ENCODE measurements around the gene ADAMTS9. TPM values are rescaled to one million over a fixed set of nuclear protein-coding genes. Genes with fewer than 3 reads are reported as not detected.

The ADAMTS9 gene
- total RNA-seq, 1 experiment from 2014 or later: 0.46 TPM

DNA sequence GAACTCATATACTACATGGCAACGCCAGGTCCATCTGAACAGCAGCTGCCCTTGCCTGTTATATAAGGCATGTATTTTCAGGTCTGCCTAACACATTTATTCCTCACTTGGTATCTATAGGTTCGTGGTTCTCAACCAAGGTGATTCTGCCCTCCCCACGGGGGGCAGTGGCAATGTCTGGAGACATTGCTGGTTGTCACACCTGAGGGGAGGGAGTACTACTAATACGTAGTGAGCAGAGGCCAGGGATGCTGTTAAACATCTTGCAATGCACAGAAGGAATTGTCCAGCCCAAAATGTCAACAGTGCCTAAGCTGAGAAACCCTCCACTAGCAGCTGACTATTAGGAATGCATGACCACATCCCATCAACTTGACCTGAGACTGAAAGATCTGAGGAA lies 32.6 kb downstream of the ADAMTS9 start:
- no peak overlapping the region for H3T11ph ChIP-seq (ENCODE audit: low read length)
- TF ChIP-seq, protein P1, sequence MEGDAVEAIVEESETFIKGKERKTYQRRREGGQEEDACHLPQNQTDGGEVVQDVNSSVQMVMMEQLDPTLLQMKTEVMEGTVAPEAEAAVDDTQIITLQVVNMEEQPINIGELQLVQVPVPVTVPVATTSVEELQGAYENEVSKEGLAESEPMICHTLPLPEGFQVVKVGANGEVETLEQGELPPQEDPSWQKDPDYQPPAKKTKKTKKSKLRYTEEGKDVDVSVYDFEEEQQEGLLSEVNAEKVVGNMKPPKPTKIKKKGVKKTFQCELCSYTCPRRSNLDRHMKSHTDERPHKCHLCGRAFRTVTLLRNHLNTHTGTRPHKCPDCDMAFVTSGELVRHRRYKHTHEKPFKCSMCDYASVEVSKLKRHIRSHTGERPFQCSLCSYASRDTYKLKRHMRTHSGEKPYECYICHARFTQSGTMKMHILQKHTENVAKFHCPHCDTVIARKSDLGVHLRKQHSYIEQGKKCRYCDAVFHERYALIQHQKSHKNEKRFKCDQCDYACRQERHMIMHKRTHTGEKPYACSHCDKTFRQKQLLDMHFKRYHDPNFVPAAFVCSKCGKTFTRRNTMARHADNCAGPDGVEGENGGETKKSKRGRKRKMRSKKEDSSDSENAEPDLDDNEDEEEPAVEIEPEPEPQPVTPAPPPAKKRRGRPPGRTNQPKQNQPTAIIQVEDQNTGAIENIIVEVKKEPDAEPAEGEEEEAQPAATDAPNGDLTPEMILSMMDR (conservative IDR thresholded peaks at IDR 0.05): no peak
- no peaks in the 10 kb centered on the region for H3K9me3 ChIP-seq (ENCODE audit: control insufficient read depth, low read depth, low read length)
- no peak overlapping the region for H3K14ac ChIP-seq (ENCODE audit: insufficient read depth, low read length)
- Mint-ChIP-seq H3K27ac (no peak overlapping the region; a peak in 1 of 7 replicates), H3K27me3 (ENCODE audit: low read depth) (no peaks in the 10 kb centered on the region), H3K9me3 (no peaks in the 10 kb centered on the region), H3K36me3 (ENCODE audit: insufficient read depth in 1 of 3, low read depth in 3 of 3) (no peaks in the 10 kb centered on the region), H3K4me3 (no peak overlapping the region), H3K4me1 (peaks cover 13 to 21% of the 10 kb centered on the region in 2 experiments)
- H2BK15ac ChIP-seq (ENCODE audit: low read depth, low read length): no peak overlapping the region
- no peak overlapping the region for H2BK12ac ChIP-seq (ENCODE audit: insufficient read length, low read depth, low read length)
- no peaks in the 10 kb centered on the region; the same call in 1 of the 2 replicates for H3K4me1 ChIP-seq (ENCODE audit: insufficient read depth, low read length)
- H2AFZ ChIP-seq (ENCODE audit: low read length): no peak overlapping the region
- H3K9ac ChIP-seq (ENCODE audit: extremely low read depth, insufficient read length, low read length): no peak overlapping the region
- no peak overlapping the region for H3K23ac ChIP-seq (ENCODE audit: insufficient read length, low read depth, low read length)
- no peak overlapping the region for H2AK5ac ChIP-seq (ENCODE audit: insufficient read length, low read length)
- no peak overlapping the region for H2BK5ac ChIP-seq (ENCODE audit: insufficient read length, low read length)
- H4K5ac ChIP-seq (ENCODE audit: insufficient read length, low read depth, low read length): no peak overlapping the region
- no peak overlapping the region for H4K91ac ChIP-seq (ENCODE audit: insufficient read length, low read depth, low read length)
- no peak overlapping the region for H3K4ac ChIP-seq (ENCODE audit: low read depth, low read length)
- no peaks in the 10 kb centered on the region for H3K27me3 ChIP-seq (ENCODE audit: insufficient read depth, low read length)
- H3K18ac ChIP-seq (ENCODE audit: insufficient read length, low read depth, low read length): no peak overlapping the region
- no peak overlapping the region for H2BK20ac ChIP-seq (ENCODE audit: low read depth, low read length, poor library complexity, severe bottlenecking)
- H3K56ac ChIP-seq (ENCODE audit: insufficient read length, low read depth, low read length): no peak overlapping the region
- no peaks in the 10 kb centered on the region for H3K79me2 ChIP-seq (ENCODE audit: insufficient read depth, low read length)
- H3K27ac ChIP-seq (ENCODE audit: insufficient read length, low read depth, low read length): no peak overlapping the region
- no peak overlapping the region for H2BK120ac ChIP-seq (ENCODE audit: low read depth, low read length, poor library complexity, severe bottlenecking)
- no peak for DNase-seq
- no peaks in the 10 kb centered on the region for H4K20me1 ChIP-seq (ENCODE audit: control insufficient read depth, insufficient read depth, insufficient read length)
- no CpG with 5 or more reads among the region's 4 CpGs for WGBS (ENCODE audit: extremely low coverage, insufficient read length, low lambda C conversion rate)
- no peak overlapping the region for H3K4me2 ChIP-seq (ENCODE audit: insufficient read depth, insufficient read length, low read length)
- H3K79me1 ChIP-seq (ENCODE audit: insufficient read depth, low read depth, low read length, poor library complexity, severe bottlenecking): no peaks in the 10 kb centered on the region
- H3K23me2 ChIP-seq (ENCODE audit: insufficient read length, low read depth, low read length, poor library complexity, severe bottlenecking): no peaks in the 10 kb centered on the region
- H4K8ac ChIP-seq (replicated peaks; ENCODE audit: insufficient read length, low read depth, low read length): no peak overlapping the region
